Spleen (tissue), 11 donors: Measurements from ENCODE around the gene SDK2. TPM values are rescaled to one million over a fixed set of nuclear protein-coding genes. Genes with fewer than 3 reads are reported as not detected.
A peak's percentile ranks its signal among the peaks of the same experiment; 100 is the strongest.

ENCODE experiments used
- DNase-seq: peaks from one replicate; pipeline ENCODE4 v3.0.0-alpha.2; 2020
- H3K27ac ChIP-seq, 8 donors: fragments of 200-600 bp; sonication (generic) in 7 of 8; 1 replicate in 4 of 8; 2 replicates in 4 of 8; pipeline versions ENCODE4 v1.5.0 to v1.8.0; 2016 to 2021; ENCODE audit warnings: inconsistent platforms in 4 of 8, mild to moderate bottlenecking in 4 of 8, moderate library complexity in 1 of 8
- H3K27me3 ChIP-seq, 7 donors: fragments of 200-600 bp; sonication (generic) in 6 of 7; replicated peaks in 1 of 7; 1 replicate in 4 of 7; 2 replicates in 3 of 7; pipeline versions ENCODE4 v1.5.0 to v1.8.0; 2016 to 2021; ENCODE audit warnings: inconsistent platforms in 3 of 7, mild to moderate bottlenecking in 1 of 7
- H3K36me3 ChIP-seq, 6 donors: fragments of 200-600 bp; sonication (generic) in 5 of 6; 1 replicate in 4 of 6; 2 replicates in 2 of 6; pipeline versions ENCODE4 v1.5.0 to v1.8.0; 2016 to 2021; ENCODE audit warnings: inconsistent platforms in 2 of 6
- H3K4me1 ChIP-seq, 6 donors: fragments of 200-600 bp; sonication (generic) in 5 of 6; 1 replicate in 3 of 6; 2 replicates in 3 of 6; pipeline versions ENCODE4 v1.5.0 to v1.8.0; 2016 to 2021; ENCODE audit warnings: inconsistent platforms in 3 of 6
- H3K4me3 ChIP-seq, 8 donors: fragments of 200-600 bp; sonication (generic) in 7 of 8; 1 replicate in 4 of 8; 2 replicates in 4 of 8; pipeline versions ENCODE4 v1.5.0 to v1.8.0; 2016 to 2021; ENCODE audit warnings: inconsistent platforms in 4 of 8, mild to moderate bottlenecking in 4 of 8, moderate library complexity in 2 of 8
- H3K9me3 ChIP-seq, 8 donors: fragments of 200-600 bp; sonication (generic) in 7 of 8; 1 replicate in 4 of 8; 2 replicates in 4 of 8; pipeline versions ENCODE4 v1.5.0 to v1.8.0; 2016 to 2021; ENCODE audit warnings: inconsistent platforms in 4 of 8
- POLR2A ChIP-seq, 3 donors: fragments of 450-650 bp; IDR thresholded peaks; one replicate each; pipeline ENCODE4 v1.5.1; 2017; ENCODE audit warnings: antibody characterized with exemption in 3 of 3, mild to moderate bottlenecking in 1 of 3
- POLR2AphosphoS5 ChIP-seq, 3 donors: sonication (generic); formaldehyde crosslinking; IDR thresholded peaks; one replicate each; pipeline ENCODE4 v1.5.1; 2017; ENCODE audit warnings: antibody characterized with exemption in 3 of 3
- WGBS, 5 donors: extraction: QIAGEN DNeasy Blood & Tissue Kit in 3 of 5; methylation state at CpG; one replicate each; pipeline versions ENCODE4 v1.1.5 to v1.1.7; 2013 to 2018; 5-methylcytosine and 5-hydroxymethylcytosine counted together
- intact Hi-C: fragments of 100-400 bp; cut with DNase I; formaldehyde crosslinking; loops from one replicate; pipeline ENCODE4 v1.15.0; 2023; ENCODE audit warnings: low total_unique reads
- polyA plus RNA-seq, 3 donors: library from polyadenylated mRNA; stranded (reverse); fragments of 200-250 nt; gene quantifications; one replicate each; pipeline ENCODE4 v1.2.1, GENCODE V29; 2013
- total RNA-seq, 7 donors: library from RNA; depleted of rRNA in 3 of 7; stranded (reverse); fragments of >200 nt in 3 of 7; fragmentation: NEBNext Ultra II Directional in 4 of 7; extraction: Animal tissue kit (Norgen Biotek cat#: 25700) in 4 of 7; gene quantifications; one replicate each; pipeline versions ENCODE4 v1.1.0 to v1.2.1, GENCODE V29; 2016 to 2021
- TF ChIP-seq, protein P1 (sequence below), 11 experiments: fragments of 200-600 bp in 7 of 11; fragments of 450-650 bp in 4 of 11; sonication (generic) in 4 of 11; IDR thresholded peaks in 8 of 11; conservative IDR thresholded peaks in 3 of 11; 1 replicate in 7 of 11; 2 replicates in 4 of 11; pipeline versions ENCODE4 v1.4.0 to v1.8.0; 2016 to 2021; ENCODE audit warnings: antibody characterized with exemption in 11 of 11, inconsistent platforms in 4 of 11, mild to moderate bottlenecking in 1 of 11
- donor health status: healthy with polysubstance abuse.
- donor health status: DM: no; HTN: no; CAD: no; lungs with moderate emphysema.
- donor health status: DM: no; HTN: no; CAD: no.
- donor health status: Bipolar disorder and iron deficiency.
- donor health status: healthy.
- donor health status: DM: no; HTN: no; CAD: no.
- donor health status: DM: yes; HTN: yes; CAD: no.

The SDK2 gene
- total and polyA plus RNA-seq, 10 donors, result 0.86 to 16.5 (median 9.7) TPM

DNA sequence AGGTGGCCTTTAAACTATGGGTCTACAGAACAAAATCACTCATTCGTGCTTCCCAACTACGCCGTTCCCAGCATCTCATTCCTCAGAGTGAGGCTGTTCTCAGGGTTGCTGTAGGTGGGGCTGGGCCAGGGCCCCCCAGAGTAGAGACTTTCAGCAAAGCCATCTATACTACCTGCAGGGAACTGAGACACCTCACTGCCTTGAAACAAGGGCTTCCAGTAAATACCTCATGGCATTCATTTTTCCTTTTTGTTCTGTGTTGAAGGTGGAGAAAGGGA is 4.2 kb upstream of the SDK2 start:
- TF ChIP-seq POLR2AphosphoS5 (IDR thresholded peaks at IDR 0.05) (no peak), POLR2A (IDR thresholded peaks at IDR 0.05) (no peak)
- TF ChIP-seq, protein P1, sequence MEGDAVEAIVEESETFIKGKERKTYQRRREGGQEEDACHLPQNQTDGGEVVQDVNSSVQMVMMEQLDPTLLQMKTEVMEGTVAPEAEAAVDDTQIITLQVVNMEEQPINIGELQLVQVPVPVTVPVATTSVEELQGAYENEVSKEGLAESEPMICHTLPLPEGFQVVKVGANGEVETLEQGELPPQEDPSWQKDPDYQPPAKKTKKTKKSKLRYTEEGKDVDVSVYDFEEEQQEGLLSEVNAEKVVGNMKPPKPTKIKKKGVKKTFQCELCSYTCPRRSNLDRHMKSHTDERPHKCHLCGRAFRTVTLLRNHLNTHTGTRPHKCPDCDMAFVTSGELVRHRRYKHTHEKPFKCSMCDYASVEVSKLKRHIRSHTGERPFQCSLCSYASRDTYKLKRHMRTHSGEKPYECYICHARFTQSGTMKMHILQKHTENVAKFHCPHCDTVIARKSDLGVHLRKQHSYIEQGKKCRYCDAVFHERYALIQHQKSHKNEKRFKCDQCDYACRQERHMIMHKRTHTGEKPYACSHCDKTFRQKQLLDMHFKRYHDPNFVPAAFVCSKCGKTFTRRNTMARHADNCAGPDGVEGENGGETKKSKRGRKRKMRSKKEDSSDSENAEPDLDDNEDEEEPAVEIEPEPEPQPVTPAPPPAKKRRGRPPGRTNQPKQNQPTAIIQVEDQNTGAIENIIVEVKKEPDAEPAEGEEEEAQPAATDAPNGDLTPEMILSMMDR (IDR thresholded peaks at IDR 0.05 in 8 of 11, conservative IDR thresholded peaks at IDR 0.05 in 3 of 11), result no peak
- Histone ChIP-seq H3K9me3 (peaks cover 0 to 7% (median 3%) of the 10 kb centered on the region in 8 donors), H3K4me1 (peaks cover 0 to 35% (median 18%) of the 10 kb centered on the region in 6 donors), H3K27ac (no peak overlapping the region), H3K36me3 (no peaks in the 10 kb centered on the region), H3K4me3 (no peak overlapping the region), H3K27me3 (peaks cover 0 to 50% (median 22%) of the 10 kb centered on the region in 7 donors)
- no peak for DNase-seq
- intact Hi-C loops, result no loop called here
- WGBS, 5 donors, result 78 to 99% (median 95%) methylated on average over 3 of the region's 3 CpGs

GRCh38 chr17:73647772-73648542 is 3.7 kb upstream of the SDK2 start:
- peaks cover 0 to 55% (median 27%) of the 10 kb centered on the region in 7 donors for H3K27me3 ChIP-seq
- no peaks in the 10 kb centered on the region for H3K36me3 ChIP-seq
- DNase-seq, result no peak
- H3K4me3 ChIP-seq, result no peak overlapping the region
- H3K9me3 ChIP-seq, result peaks cover 0 to 2% (median 0%) of the 10 kb centered on the region in 8 donors
- no peak overlapping the region for H3K27ac ChIP-seq
- peaks cover 1 to 40% (median 23%) of the 10 kb centered on the region in 6 donors for H3K4me1 ChIP-seq
- intact Hi-C loops, result no loop called here
- TF ChIP-seq POLR2AphosphoS5 (IDR thresholded peaks at IDR 0.05), result no peak
- 85 to 92% (median 90%) methylated on average over 12 of the region's 12 CpGs for WGBS, 5 donors

- H3K4me1 ChIP-seq, result peaks cover 8 to 46% (median 30%) of the 10 kb centered on the region in 6 donors
- peaks cover 0 to 62% (median 28%) of the 10 kb centered on the region in 7 donors for H3K27me3 ChIP-seq
- intact Hi-C loops, result no loop called here
- no peaks in the 10 kb centered on the region for H3K36me3 ChIP-seq
- H3K9me3 ChIP-seq, result no peaks in the 10 kb centered on the region
- WGBS, 5 donors, result 70 to 78% (median 73%) methylated on average over 12 of the region's 12 CpGs
- DNase-seq, result no peak
- no peak overlapping the region for H3K27ac ChIP-seq
- no peak for TF ChIP-seq POLR2A (IDR thresholded peaks at IDR 0.05)
- TF ChIP-seq POLR2AphosphoS5 (IDR thresholded peaks at IDR 0.05), result no peak
- TF ChIP-seq, protein P1 (IDR thresholded peaks at IDR 0.05 in 8 of 11, conservative IDR thresholded peaks at IDR 0.05 in 3 of 11), result no peak
- no peak overlapping the region for H3K4me3 ChIP-seq
These were observed 3.1 kb upstream of the SDK2 start for GRCh38 chr17:73647301-73647695.

DNA sequence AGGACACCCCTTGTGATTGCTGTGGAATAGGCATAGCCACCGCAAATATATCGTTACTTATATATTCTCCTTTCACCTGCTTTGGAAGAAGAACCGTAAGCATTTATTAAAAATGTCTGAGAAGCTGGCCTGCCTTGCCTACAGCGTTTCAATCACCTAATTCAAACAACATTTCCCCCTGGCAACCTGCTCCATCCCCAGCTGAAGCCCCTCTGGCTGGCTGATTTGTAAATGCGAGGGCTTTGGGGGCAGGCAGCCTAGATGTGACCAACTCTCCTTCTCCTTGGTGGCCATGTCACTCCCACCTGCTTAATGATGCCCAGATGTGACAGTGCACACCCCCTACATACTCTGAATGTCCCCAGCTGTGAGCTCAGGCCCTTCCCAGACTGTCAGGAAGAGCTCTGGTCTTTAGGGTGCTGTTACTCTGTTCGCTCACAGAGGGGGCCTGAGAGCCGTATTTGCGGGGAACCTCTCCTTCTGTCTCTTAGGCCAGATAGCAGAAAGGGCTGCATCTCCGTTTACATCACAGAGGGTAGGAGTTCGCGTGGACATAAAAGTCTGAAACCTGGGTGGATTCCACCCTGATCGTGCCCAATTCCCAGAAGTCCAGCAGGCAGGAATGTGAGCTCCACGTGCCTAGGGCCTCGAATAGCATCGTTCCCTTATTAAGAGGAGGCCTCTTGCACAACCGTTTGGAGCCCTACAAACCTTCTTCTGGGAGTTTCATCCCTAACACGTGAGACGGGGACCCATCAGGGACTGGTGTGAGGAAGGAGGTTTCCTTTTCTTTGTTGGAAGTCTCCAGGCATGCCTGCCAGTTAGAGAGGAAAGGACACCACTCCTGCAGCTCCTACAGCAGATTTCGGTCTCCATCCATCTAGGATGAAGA is 2.4 kb upstream of the SDK2 start:
- WGBS, 5 donors, result 69 to 76% (median 71%) methylated on average over 19 of the region's 19 CpGs

More for the DNA sequence above, 2.4 kb upstream of the SDK2 start:
- Histone ChIP-seq H3K9me3 (no peaks in the 10 kb centered on the region), H3K4me1 (peaks cover 13 to 53% (median 34%) of the 10 kb centered on the region in 6 donors), H3K27ac (no peak overlapping the region), H3K36me3 (no peaks in the 10 kb centered on the region), H3K4me3 (no peak overlapping the region), H3K27me3 (peaks cover 0 to 68% (median 28%) of the 10 kb centered on the region in 7 donors)
- no peak for DNase-seq
- intact Hi-C loops, result no loop called here
- no peak for TF ChIP-seq POLR2AphosphoS5 (IDR thresholded peaks at IDR 0.05)
- TF ChIP-seq, protein P1 (IDR thresholded peaks at IDR 0.05 in 8 of 11, conservative IDR thresholded peaks at IDR 0.05 in 3 of 11), result peak in 4 of 11 experiments; percentile 5 to 44 (median 12)
